HG03196 (cell line): Measurements from ENCODE around the gene NLGN1.

Experiments used
- ATAC-seq: cut with Tn5 transposase; IDR thresholded peaks from one replicate; pipeline ENCODE4 v1.9.1; 2021; ENCODE audit not compliant: unreplicated experiment

NLGN1 gene

DNA sequence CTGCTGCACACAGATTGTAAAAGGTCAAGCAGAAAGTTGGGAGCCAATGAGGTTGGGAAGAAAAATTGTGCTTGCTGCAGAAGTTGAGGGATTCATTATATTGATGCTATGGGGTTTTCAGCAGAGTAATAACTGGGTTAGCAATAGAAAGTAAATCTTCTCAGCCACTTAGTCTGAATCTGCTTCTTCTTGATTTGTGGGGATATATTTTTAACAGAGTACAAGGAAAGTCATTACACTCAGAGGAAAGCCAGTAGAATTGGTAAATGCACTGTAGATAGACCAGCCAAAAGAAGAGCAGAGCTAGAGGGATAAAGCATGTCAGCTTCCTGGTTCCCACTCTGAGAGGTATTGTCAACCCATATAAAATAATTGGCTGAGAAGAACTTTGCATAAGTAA lies 663.6 kb downstream of the NLGN1 start:
- no peak for ATAC-seq

DNA sequence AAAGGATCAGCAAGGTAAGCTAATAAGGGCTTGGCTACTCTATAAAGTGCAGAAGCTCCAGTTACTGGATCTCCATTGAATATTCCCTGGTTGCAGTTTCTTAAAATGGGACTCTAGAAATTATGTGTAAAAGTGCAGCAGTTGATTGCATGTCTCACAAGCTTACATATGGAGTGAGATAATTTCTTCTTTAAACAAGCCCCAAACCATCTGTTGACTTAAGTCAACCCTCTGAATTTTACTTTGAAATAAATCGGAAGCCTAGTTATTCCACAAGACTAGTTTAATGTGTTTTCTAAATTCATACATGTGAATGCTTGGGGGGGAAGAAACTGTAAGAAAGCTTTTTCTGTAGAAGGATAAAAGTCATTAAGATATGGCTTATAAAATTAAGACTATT lies 664.2 kb downstream of the NLGN1 start:
- ATAC-seq = no peak

DNA sequence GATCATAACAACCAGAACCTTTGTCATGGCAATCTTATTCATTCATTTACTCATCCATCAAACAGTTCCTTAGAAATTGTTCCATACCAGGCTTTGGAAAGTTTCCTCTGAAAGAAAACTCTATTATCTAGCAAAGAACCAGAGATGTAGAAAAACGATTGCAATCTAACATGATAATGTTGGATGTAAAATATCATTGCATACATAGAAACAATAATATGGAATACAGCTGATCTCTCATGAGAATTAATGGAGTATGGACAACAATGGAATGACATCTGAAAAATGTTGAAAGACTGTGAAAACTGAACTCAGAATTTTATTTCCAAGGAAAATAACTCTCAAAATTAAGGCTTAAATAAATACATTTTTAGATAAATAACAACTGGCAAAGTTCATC lies 665.4 kb downstream of the NLGN1 start:
- ATAC-seq = no peak

DNA sequence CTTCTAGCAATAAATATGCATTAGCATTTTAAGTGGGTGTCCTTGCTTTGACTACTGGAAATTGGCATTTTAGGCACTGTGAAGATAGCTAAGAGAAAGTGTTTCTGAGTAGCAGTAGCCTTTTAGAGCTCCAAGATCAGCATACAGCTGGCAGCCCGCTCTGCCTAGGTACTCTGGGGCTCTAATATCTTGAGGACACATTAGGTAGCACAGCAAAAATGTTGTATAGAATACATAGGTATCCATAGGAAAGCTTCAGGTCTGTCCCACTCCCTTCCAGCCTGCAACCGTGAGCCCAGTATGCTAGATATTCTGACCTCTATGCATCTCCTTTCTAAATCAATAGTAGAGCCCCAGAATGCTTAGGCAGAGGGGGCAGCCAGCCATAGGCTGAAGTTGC lies 670.5 kb downstream of the NLGN1 start:
- ATAC-seq = no peak

DNA sequence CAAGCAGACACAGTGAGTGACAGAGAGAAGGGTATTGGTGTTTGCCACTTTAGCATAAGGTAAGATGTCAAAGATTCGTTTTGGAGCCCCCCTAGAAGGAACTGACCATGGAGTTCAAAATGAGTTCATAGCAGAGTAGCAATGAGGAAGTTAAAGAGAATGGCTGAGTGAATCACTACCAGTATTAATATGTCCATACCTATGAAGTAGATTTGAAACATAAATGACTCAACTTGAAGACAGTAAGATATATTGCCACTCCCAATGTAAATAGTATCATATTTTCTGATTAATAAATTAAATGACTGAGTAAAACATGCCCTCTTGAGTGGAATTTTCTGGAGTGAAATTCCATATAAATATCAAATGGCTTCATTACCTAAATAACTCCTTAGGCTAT lies 675.1 kb downstream of the NLGN1 start:
- no peak for ATAC-seq

DNA sequence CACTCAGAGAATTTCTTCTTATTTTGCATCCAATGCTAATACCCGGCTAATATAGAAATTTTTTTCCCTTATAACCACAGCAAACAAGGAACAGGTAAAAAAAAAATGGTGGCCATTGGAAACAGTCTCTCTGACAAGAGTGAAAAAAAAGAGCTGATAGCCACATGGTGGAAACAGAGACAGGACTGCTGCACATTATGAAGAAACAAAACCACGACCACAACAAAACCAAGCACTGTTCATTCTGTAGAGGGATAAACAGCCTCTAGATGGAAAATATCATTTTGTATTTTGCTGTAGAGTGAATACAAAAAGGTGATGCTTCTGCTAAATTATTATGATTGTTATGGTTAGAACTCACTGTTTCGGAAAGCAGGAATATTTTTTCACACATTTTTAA lies 686.2 kb downstream of the NLGN1 start:
- no peak for ATAC-seq

DNA sequence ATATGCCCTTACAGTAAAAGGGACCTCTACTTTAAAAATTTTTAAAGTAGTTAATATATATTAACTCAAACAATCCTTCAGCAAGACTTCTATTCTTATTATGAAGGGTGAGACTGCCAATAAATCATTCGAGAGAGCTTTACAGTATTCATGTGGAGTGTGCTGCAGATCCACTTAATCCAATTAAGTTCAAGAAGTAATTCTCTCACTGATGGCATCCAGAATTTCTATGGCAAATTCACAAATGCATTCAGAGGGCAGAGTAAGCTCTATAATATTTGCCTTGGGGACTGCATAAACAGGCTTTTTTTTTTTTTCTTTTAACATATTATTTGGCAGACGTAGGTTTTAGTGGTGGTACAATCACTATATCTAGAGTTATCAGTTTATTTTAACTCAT lies 692.0 kb downstream of the NLGN1 start:
- no peak for ATAC-seq

DNA sequence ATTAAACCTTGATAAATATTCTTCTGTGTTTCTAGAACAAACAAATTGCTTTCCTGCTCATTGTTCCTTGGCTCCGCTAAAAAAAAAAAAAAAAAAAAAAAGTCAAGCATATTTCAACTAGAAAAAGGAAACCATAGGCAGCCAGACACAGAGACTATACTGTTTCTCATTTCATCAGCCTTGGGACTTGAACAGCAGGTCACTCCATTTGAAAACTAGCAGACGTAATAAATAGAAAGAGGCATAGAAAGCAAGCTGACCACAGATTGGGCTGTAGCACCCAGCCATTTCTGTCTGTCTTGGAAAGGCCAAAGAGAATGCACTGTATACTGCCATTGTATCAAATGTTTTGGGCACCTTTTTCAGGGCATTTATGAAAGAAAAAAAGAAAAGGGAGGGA lies 697.1 kb downstream of the NLGN1 start:
- no peak for ATAC-seq

DNA sequence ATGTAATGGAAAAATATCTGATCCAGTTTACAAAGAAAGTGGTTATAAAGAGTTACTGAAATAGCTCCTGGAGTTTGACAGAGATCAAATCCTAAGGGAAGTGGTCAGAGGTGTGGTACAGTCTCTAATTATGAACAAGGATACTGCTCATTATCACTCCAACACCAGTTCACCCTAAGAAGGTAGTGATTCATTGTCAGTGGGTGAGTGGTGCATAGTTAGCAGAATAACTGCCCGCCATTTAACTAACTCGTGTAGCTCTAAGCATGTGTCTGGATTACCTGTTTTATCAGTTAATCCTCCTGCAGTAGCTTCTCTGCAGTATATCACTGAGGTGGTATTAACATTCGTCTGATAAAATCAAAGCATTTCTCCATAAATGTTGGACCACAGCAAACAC lies 700.1 kb downstream of the NLGN1 start:
- no peak for ATAC-seq

DNA sequence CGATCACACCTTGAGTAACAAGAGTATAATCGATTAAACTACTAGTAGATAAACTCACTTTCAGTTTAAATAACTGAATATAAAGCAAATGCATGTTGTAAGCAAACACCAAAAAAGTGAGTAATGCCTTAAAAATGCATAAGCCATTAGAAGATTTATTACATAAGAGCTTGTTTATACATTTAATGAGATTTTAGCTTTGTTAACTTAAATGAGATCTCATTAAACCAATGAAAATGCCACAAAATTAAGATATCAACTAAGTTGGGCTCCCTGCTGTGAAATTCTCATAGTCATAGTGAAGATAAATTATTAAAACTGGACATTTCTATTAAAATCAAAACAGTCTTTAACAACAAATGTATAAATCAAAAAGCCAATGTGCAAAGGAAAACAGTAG lies 701.2 kb downstream of the NLGN1 start:
- no peak for ATAC-seq

DNA sequence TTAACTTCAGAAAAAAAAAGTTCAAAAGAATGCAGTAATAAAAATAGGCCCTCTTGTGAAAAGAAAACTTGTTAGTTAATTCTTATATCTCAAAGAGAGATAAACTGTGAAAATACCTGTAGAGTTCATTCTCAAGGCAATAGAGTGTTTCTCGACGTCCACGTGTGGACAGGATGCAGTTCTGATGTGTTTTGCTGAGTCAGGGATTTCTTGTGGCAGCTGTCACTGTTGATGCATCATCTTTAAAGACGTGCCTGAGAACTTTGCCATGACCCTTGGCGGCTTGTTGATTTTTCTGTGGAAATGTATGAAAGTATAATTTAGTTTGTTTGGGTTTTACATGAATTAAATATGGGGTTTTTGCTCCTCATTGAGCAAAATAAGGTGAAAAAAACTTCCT lies 702.2 kb downstream of the NLGN1 start:
- ATAC-seq = no peak

DNA sequence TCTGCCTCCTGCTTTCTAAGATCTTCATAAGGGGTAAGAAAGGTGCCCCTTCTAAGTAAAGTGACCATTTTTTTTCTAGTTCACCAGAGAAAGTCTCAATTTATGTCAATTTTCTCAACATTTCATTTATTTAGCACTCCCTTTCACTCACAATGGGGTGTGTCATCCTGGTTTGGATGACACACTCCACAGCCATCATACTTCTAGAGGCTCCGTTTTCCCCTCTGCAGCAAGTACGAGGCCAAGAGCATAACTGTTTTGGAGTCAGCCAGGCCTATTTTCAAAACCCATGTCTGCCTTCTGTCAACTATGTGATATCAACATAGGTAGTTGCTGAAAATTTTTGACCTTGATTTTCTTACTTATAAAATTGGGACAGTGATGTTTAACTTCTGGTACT lies 703.2 kb downstream of the NLGN1 start:
- ATAC-seq = no peak

DNA sequence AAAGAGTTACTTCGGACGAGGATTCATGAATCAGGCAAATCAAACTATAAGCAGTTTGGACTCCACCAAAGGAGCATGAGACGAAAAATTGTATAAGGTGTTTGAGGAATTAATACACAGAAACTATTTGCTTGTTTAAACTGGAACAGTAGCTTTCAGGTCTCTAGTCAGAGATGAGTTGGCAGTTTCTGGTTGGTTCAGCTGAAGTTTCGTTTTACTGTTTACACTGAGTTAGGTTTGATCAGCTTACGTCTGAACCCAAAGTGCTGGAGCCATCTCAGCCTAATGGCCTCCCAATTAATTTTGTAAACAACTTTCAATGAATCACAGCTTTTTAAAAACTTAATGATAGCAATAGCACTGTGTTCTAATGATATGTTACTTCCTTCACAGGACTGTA lies 703.7 kb downstream of the NLGN1 start:
- peak; percentile 58 for ATAC-seq

DNA sequence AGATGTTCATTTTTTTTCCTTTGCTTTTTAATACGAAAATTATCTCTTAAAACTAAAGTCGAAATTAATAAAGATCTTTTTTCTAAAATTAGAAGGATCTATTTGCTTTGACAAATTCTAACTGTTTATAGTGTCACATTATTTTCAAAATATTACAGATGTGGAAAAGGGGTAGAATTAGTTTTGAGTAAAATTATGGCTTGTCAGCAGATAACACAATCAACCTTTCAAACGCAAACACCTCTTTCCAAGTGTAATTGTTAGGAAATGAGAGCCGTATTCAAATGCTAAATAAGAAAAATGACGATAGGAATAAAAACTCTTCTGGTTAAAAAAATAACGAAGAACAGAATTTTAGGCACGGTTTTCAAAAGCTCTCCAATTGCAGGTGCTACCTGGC lies 704.7 kb downstream of the NLGN1 start:
- ATAC-seq = no peak

DNA sequence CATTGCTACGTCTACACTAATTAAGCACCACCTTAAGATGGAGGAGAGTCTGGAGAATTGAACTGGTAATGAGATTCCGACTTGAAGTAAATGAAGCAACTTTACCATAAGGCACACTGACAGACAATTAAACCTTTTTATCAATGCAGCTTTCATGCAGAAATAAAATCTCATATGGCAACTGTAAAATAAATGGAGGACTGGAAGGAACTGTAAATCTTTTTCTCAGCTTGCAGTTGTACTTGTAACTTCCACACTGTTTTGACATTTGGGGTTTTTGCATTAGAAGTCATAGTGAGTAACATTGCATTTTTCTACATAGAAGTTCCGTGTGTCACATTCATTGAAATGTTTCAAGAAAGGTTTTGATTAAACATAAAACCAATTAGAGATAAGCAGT lies 705.3 kb downstream of the NLGN1 start:
- no peak for ATAC-seq

DNA sequence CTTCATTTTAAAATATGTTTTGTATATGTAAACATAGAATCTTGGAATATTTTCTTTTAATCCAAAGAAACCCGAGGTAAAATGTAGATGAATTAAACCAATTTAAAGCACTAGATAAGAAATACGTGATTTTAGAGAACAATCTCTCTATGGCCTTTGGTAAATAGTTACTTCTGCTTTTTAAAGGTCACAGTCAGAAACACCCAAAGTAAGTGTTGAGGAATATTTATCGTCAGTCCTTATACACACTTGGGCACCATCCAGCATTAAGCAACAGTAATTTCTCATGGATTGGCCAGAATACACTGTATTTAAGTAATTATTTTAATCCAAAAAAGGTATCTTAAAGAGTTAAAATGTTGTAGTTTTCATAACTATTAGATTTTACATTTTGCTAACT lies 713.2 kb downstream of the NLGN1 start:
- no peak for ATAC-seq

DNA sequence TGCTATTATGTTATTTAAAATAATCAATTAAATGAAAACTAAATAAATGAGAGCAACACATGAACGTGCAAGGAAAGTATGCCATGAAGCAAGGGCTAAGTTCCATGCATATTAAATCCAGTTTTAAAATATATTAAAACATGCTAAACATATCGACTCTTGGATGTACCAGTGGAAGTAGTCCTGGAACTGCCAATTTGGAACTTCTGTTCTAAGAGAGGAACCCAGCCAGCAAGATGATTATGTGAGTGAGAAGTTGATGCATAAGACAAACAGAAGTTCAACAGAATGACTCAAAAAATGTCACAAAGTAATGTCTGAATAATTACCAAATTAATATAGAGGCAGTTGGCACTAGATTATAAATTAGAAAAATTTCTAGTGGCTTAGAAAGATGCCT lies 714.2 kb downstream of the NLGN1 start:
- ATAC-seq = no peak

DNA sequence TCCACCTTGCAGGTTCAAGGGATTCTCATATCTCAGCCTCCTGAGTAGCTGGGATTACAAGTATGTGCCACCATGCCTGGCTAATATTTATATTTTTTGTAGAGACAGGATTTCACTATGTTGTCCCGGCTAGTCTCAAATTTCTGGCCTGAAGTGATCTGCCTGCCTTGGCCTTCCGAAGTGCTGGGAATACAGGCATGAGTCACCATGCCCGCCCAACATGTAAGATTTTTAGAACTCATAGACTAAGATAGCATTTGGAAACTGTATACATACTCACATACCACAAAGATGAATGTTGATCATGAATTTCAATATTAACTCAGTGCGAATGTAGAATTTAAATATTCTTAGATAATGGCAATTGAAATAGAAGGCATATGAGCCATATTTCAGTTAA lies 718.9 kb downstream of the NLGN1 start:
- no peak for ATAC-seq

DNA sequence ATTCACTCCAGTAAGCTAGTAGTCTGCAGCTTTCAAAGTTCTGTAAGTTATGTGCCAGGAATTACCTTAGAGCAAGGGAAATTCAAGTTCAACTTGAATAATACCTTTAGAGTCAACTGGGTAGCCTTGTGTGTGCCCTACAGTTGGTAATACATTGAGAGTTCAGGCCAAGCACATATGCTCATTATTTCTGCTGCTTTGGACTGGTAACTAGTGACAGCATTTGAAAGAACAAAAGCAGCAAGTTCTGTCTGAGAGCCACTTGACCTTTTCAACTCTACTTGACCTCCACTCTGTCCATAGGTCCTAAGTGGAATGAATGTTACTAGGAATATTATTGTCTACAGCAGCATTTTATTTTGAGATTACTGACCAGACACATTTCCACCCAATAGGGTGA lies 723.5 kb downstream of the NLGN1 start:
- no peak for ATAC-seq

DNA sequence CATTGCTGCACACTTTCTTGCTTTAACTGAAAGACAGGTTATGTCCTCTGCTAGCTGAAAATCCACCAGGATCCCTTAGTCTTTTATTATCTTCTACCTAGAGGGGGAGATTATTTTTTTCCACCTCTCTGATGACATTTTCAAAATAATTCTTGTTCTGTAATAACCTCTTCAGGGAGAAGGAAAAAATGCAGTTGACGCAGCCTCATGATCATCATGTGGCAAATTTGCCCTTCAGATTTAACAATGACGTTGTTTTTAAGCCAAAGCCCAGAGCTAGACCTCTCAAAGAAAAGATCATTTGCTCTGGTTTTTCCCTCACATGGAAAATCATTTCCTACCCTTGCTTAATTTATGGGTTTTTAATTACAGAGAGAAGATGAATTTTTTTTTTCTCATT lies 724.9 kb downstream of the NLGN1 start:
- ATAC-seq = no peak

DNA sequence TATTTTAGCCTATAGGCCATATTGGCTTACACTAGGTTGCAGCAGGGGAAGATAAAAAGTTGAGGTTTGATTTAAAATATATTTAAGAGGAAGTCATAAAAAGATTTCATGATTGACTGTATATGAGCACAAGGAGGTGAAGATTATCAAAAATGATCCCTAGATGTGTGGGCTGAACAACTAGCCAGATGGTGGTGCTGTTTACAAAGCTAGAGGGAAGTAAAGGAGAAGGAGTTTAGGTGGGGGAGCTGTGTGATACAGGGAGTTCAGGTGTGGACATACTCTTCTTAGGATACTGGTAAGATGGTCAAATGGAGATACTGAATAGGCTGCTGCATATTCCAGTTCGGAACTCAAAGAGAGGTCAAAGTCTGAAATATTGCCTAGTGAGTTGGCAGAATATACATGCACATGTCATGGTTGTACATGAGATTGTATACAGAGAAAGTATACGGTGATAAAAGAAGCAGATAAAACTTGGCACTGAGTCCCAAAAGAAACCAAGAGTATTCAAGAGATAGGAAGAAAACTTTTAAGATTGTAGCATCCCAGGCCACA lies 727.8 kb downstream of the NLGN1 start:
- ATAC-seq = no peak

DNA sequence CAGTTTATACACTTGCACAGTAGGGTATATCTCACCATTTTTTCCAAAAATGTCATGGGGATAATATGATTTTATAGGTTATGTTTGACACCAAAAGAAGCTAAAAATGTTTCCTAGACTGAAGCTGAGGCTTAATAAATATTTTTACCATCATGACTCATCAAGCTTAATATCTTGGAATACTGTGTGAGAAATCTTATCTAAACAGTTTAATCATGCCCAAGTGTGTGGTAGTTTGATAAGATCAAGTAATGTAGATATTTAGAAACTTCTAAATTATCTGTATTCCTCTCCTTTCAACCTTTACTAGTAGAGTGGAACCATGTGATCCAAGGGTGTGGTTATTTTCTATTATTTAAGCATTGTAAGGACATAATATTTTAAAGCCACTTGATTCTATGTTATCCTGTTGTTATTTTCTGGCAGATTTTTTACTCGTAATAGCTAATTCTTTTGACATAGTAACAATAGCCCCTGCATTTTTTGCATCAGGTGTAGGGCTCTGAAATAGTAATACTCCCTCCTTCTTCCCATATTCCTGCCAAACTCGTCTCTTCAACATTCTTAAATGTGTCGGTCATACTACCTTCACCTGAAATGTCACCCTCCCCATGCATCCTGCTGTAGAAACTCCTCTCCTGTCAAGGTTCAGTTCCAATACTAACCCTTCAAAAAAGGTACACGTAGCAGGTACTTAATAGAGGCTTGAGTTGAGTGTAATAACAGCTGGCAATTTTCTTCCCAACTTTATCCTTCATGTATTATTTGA lies 729.6 kb downstream of the NLGN1 start:
- ATAC-seq = no peak

DNA sequence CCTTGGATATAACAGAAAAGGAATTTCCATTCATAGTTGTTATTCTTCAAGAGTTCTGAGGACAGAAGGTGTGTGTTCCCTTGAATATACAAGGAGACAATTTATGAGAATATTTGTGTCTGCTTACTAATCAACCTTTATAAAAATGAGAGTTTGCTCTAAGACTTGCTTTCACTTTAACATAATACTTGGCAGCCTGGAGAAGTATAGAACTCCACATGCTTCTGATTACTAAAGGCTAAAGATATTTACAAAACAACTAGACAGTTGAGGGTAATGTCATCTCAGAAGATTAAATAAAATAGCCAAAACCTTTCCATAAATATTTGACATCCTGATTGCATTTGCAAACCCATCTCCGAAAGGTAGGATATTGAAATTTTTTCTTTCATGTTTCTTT lies 734.5 kb downstream of the NLGN1 start:
- no peak for ATAC-seq
